ENCODE results near the gene ZSCAN5B. TPM values are rescaled to one million over a fixed set of nuclear protein-coding genes. Genes with fewer than 3 reads are reported as not detected.

Gene ZSCAN5B
- total and polyA plus RNA-seq, 2 of the 13 experiments (the other 11 are each of a cell fraction or from before 2014, with no cell fraction given): not detected

GRCh38 chr19:56142897-56143434, 54.6 kb downstream of the ZSCAN5B start (continued):
- no peak for TF ChIP-seq SOX6 (IDR thresholded peaks at IDR 0.05)
- no peak for TF ChIP-seq SOX6 (CRISPR knock-in tag; IDR thresholded peaks at IDR 0.05)
- TF ChIP-seq MXD3 (CRISPR knock-in tag; IDR thresholded peaks at IDR 0.05): no peak
- 0 out of 2 replicates have a peak, but pooled peaks have one; percentile 10 for TF ChIP-seq HNF1B (CRISPR knock-in tag; IDR thresholded peaks at IDR 0.05)
- 0 out of 2 replicates have a peak, but pooled peaks have one; percentile 39 for TF ChIP-seq ZNF30 (CRISPR knock-in tag; IDR thresholded peaks at IDR 0.05)
- TF ChIP-seq POLR2G (IDR thresholded peaks at IDR 0.05; ENCODE audit: low read depth, low read length): 0 out of 2 replicates have a peak, but pooled peaks have one; percentile 2
- no peak for TF ChIP-seq ZNF646 (CRISPR knock-in tag; IDR thresholded peaks at IDR 0.05)
- no peak for TF ChIP-seq E2F1 (CRISPR knock-in tag; IDR thresholded peaks at IDR 0.05)
- peak in 1 of 2 experiments; percentile 17; a peak in 1 of 4 replicates for TF ChIP-seq NR2F1 (CRISPR knock-in tag; IDR thresholded peaks at IDR 0.05)
- TF ChIP-seq MYNN (CRISPR knock-in tag; IDR thresholded peaks at IDR 0.05; ENCODE audit: low read depth): no peak
- TF ChIP-seq ZNF512 (CRISPR knock-in tag; IDR thresholded peaks at IDR 0.05): no peak
- no peak for TF ChIP-seq ZNF34 (CRISPR knock-in tag; IDR thresholded peaks at IDR 0.05; ENCODE audit: borderline replicate concordance)
- TF ChIP-seq ESRRA (CRISPR knock-in tag; IDR thresholded peaks at IDR 0.05; ENCODE audit: low read depth): 0 out of 2 replicates have a peak, but pooled peaks have one; percentile 43
- no peak for TF ChIP-seq KAT2B (IDR thresholded peaks at IDR 0.05; ENCODE audit: borderline replicate concordance, low read depth, low read length)
- TF ChIP-seq SRSF1 (optimal IDR thresholded peaks at IDR 0.05; ENCODE audit: low read depth, low read length): no peak
